HEK293 (cell line): ENCODE measurements around the gene HOGA1.
"Not testable (repeated sequence)": the region's sequence is repeated elsewhere in the genome, so short reads cannot be mapped to it uniquely, and the experiment has no call there.

Experiments
- CTCF ChIA-PET: fragments of 350-600 bp; formaldehyde crosslinking; extraction: SDS; loops from one replicate; lab custom pipeline; 2021; ENCODE audit warnings: antibody characterized with exemption; lab: Yijun Ruan, JAX
- POLR2A ChIA-PET: fragments of 300-600 bp; formaldehyde crosslinking; extraction: SDS; loops from one replicate; lab custom pipeline; 2020; ENCODE audit warnings: antibody characterized with exemption, inconsistent platforms; lab: Yijun Ruan, JAX
- H3K27ac ChIP-seq: fragments of 200-500 bp; sonication (Bioruptor generic); 2 replicates; pipeline ENCODE4 v1.5.1; 2014; ENCODE audit warnings: low read depth, low read length, control low read depth, inconsistent platforms; ENCODE audit errors: extremely low read depth
- H3K36me3 ChIP-seq, 2 experiments: fragments of 200-500 bp in 1 of 2; sonication (Bioruptor generic) in 1 of 2; 1 replicate in 1 of 2; 2 replicates in 1 of 2; pipeline ENCODE4 v1.5.1; 2014 to 2017; ENCODE audit warnings: inconsistent platforms in 2 of 2, low read length in 2 of 2; ENCODE audit not compliant: control insufficient read depth in 2 of 2, insufficient read depth in 1 of 2
- H3K4me1 ChIP-seq: fragments of 200-500 bp; sonication (Bioruptor generic); 2 replicates; pipeline ENCODE4 v1.5.1; 2014; ENCODE audit warnings: mild to moderate bottlenecking, low read length, inconsistent platforms; ENCODE audit not compliant: control insufficient read depth, insufficient read depth
- H3K4me3 ChIP-seq: 2 replicates; pipeline ENCODE4 v1.5.1; 2011; ENCODE audit warnings: low read depth, mild to moderate bottlenecking, control low read depth, low read length, moderate library complexity
- H3K9me3 ChIP-seq: fragments of 200-500 bp; sonication (Bioruptor generic); 2 replicates; pipeline ENCODE4 v1.5.1; 2014; ENCODE audit warnings: low read depth, low read length, inconsistent platforms; ENCODE audit not compliant: control insufficient read depth, insufficient read depth
- HOXA7 ChIP-seq: sonication (generic); formaldehyde crosslinking; IDR thresholded peaks from 2 replicates; pipeline ENCODE4 v1.8.1; 2022; ENCODE audit warnings: missing genetic modification reagents, borderline replicate concordance
- HOXC10 ChIP-seq: sonication (generic); formaldehyde crosslinking; IDR thresholded peaks from 2 replicates; pipeline ENCODE4 v1.8.1; 2023; ENCODE audit warnings: mild to moderate bottlenecking, missing genetic modification reagents
- IKZF3 ChIP-seq: fragments of 450-650 bp; IDR thresholded peaks from 2 replicates; pipeline ENCODE4 v1.5.0; 2018; ENCODE audit warnings: missing biosample characterization, mild to moderate bottlenecking, missing genetic modification characterization, moderate library complexity
- INSM2 ChIP-seq: fragments of 450-650 bp; formaldehyde crosslinking; IDR thresholded peaks from 2 replicates; pipeline ENCODE4 v1.5.1; 2016; ENCODE audit warnings: missing biosample characterization, missing genetic modification characterization
- KLF9 ChIP-seq: fragments of 450-650 bp; formaldehyde crosslinking; IDR thresholded peaks from 2 replicates; pipeline ENCODE4 v1.5.1; 2016; ENCODE audit warnings: missing biosample characterization, missing genetic modification characterization, low read depth
- YY2 ChIP-seq: fragments of 450-650 bp; formaldehyde crosslinking; IDR thresholded peaks from 2 replicates; pipeline ENCODE4 v1.5.1; 2016; ENCODE audit warnings: missing biosample characterization, missing genetic modification characterization
- ZBTB20 ChIP-seq: fragments of 450-650 bp; formaldehyde crosslinking; IDR thresholded peaks from 2 replicates; pipeline ENCODE4 v1.5.1; 2016; ENCODE audit warnings: missing biosample characterization, missing genetic modification characterization
- ZBTB21 ChIP-seq: fragments of 450-650 bp; formaldehyde crosslinking; IDR thresholded peaks from 2 replicates; pipeline ENCODE4 v1.5.1; 2017; ENCODE audit warnings: missing biosample characterization, missing genetic modification characterization
- ZFP37 ChIP-seq: fragments of 450-650 bp; formaldehyde crosslinking; IDR thresholded peaks from 2 replicates; pipeline ENCODE4 v1.5.1; 2016; ENCODE audit warnings: missing biosample characterization, missing genetic modification characterization
- ZNF148 ChIP-seq: fragments of 450-650 bp; formaldehyde crosslinking; IDR thresholded peaks from 2 replicates; pipeline ENCODE4 v1.5.0; 2017; ENCODE audit warnings: missing biosample characterization, missing genetic modification characterization, borderline replicate concordance
- ZNF155 ChIP-seq: fragments of 450-650 bp; formaldehyde crosslinking; IDR thresholded peaks from 2 replicates; pipeline ENCODE4 v1.5.1; 2016; ENCODE audit warnings: missing biosample characterization, missing genetic modification characterization
- ZNF16 ChIP-seq: fragments of 450-650 bp; formaldehyde crosslinking; IDR thresholded peaks from 2 replicates; pipeline ENCODE4 v1.5.1; 2016; ENCODE audit warnings: low read depth, missing biosample characterization, missing genetic modification characterization
- ZNF19 ChIP-seq: fragments of 450-650 bp; formaldehyde crosslinking; IDR thresholded peaks from 2 replicates; pipeline ENCODE4; 2016; ENCODE audit warnings: missing biosample characterization, missing genetic modification characterization, low read depth
- ZNF24 ChIP-seq: fragments of 450-650 bp; formaldehyde crosslinking; IDR thresholded peaks from 2 replicates; pipeline ENCODE4 v1.5.1; 2016; ENCODE audit warnings: missing biosample characterization, missing genetic modification characterization
- ZNF341 ChIP-seq: fragments of 450-650 bp; formaldehyde crosslinking; IDR thresholded peaks from 2 replicates; pipeline ENCODE4; 2016; ENCODE audit warnings: low read depth, missing biosample characterization, missing genetic modification characterization
- ZNF362 ChIP-seq: fragments of 450-650 bp; formaldehyde crosslinking; IDR thresholded peaks from 2 replicates; pipeline ENCODE4 v1.5.1; 2016; ENCODE audit warnings: missing biosample characterization, missing genetic modification characterization
- ZNF366 ChIP-seq: fragments of 450-650 bp; formaldehyde crosslinking; conservative IDR thresholded peaks from 2 replicates; pipeline ENCODE4 v1.5.1; 2016; ENCODE audit warnings: missing biosample characterization, missing genetic modification characterization
- ZNF394 ChIP-seq: fragments of 450-650 bp; formaldehyde crosslinking; IDR thresholded peaks from 2 replicates; pipeline ENCODE4 v1.5.1; 2016; ENCODE audit warnings: missing biosample characterization, missing genetic modification characterization, mild to moderate bottlenecking, moderate library complexity, borderline replicate concordance
- ZNF426 ChIP-seq: fragments of 450-650 bp; formaldehyde crosslinking; IDR thresholded peaks from 2 replicates; pipeline ENCODE4 v1.5.1; 2017; ENCODE audit warnings: missing biosample characterization, missing genetic modification characterization, mild to moderate bottlenecking, inconsistent platforms, moderate library complexity
- ZNF558 ChIP-seq: fragments of 450-650 bp; formaldehyde crosslinking; IDR thresholded peaks from 2 replicates; pipeline ENCODE4 v1.5.1; 2016; ENCODE audit warnings: missing biosample characterization, missing genetic modification characterization
- ZNF561 ChIP-seq: fragments of 450-650 bp; IDR thresholded peaks from 2 replicates; pipeline ENCODE4 v1.5.1; 2018; ENCODE audit warnings: missing biosample characterization, missing genetic modification characterization, borderline replicate concordance
- ZNF623 ChIP-seq: fragments of 450-650 bp; formaldehyde crosslinking; IDR thresholded peaks from 2 replicates; pipeline ENCODE4 v1.5.1; 2016; ENCODE audit warnings: missing biosample characterization, missing genetic modification characterization
- ZNF629 ChIP-seq: fragments of 450-650 bp; formaldehyde crosslinking; IDR thresholded peaks from 2 replicates; pipeline ENCODE4 v1.5.1; 2017; ENCODE audit warnings: missing biosample characterization, missing genetic modification characterization
- ZNF664 ChIP-seq: fragments of 450-650 bp; formaldehyde crosslinking; IDR thresholded peaks from 2 replicates; pipeline ENCODE4 v1.5.1; 2016; ENCODE audit warnings: missing biosample characterization, missing genetic modification characterization
- ZNF791 ChIP-seq: fragments of 450-650 bp; formaldehyde crosslinking; IDR thresholded peaks from 2 replicates; pipeline ENCODE4 v1.5.1; 2016; ENCODE audit warnings: missing biosample characterization, missing genetic modification characterization

HOGA1 gene

GRCh38 chr10:97574374-97575126 is 9.6 kb upstream of the HOGA1 start (continued):
- TF ChIP-seq IKZF3 (peak; percentile 17; the same call in 1 of the 2 replicates), ZNF426 (tag by site-specific recombination) (no peak), ZNF561 (tag by site-specific recombination) (no peak), ZNF16 (tag by site-specific recombination) (peak; percentile 46; the same call in 1 of the 2 replicates), ZNF629 (tag by site-specific recombination) (peak; percentile 33), ZNF366 (tag by site-specific recombination) (peak; percentile 73), INSM2 (tag by site-specific recombination) (0 out of 2 replicates have a peak, but pooled peaks have one; percentile 19), HOXC10 (CRISPR knock-in tag) (no peak)

GRCh38 chr10:97575127-97575668 is 9.0 kb upstream of the HOGA1 start:
- H3K9me3 ChIP-seq = no peaks in the 10 kb centered on the region
- TF ChIP-seq ZNF623 = no peak
- no peak for TF ChIP-seq ZNF791 (tag by site-specific recombination)
- no peak for TF ChIP-seq KLF9 (tag by site-specific recombination)
- TF ChIP-seq ZNF155 = no peak
- no peak for TF ChIP-seq YY2
- peak; percentile 87 for TF ChIP-seq ZNF24 (tag by site-specific recombination)
- TF ChIP-seq ZBTB20 (tag by site-specific recombination) = peak; percentile 67
- TF ChIP-seq HOXA7 = no peak
- TF ChIP-seq ZNF148 (tag by site-specific recombination) = no peak
- no peak overlapping the region for H3K4me3 ChIP-seq
- peaks cover 6% of the 10 kb centered on the region for H3K4me1 ChIP-seq
- POLR2A ChIA-PET = interaction anchor here (0.9 kb wide), 1 partner anchor 9 kb away, joined by 5 read pairs; the partner anchor contains the start of gene HOGA1
- peaks cover 0 to 3% of the 10 kb centered on the region in 2 experiments; a peak in 1 of 3 replicates for H3K36me3 ChIP-seq
- CTCF ChIA-PET = interaction anchor here (0.8 to 5.1 kb wide), 13 partner anchors 9 to 134 kb away, joined by 3 to 78 read pairs (median 4); partner anchors contain the start of gene HOGA1
- no peak overlapping the region for H3K27ac ChIP-seq

- H3K36me3 ChIP-seq, H3K9me3 ChIP-seq, H3K27ac ChIP-seq, POLR2A ChIA-PET, H3K4me1 ChIP-seq, H3K4me3 ChIP-seq: not testable (repeated sequence)
- CTCF ChIA-PET = interaction anchor here (0.6 to 2.7 kb wide), 5 partner anchors 16 to 216 kb away, joined by 3 to 12 read pairs (median 4); no protein-coding TSS in a partner anchor
- TF ChIP-seq ZFP37 (tag by site-specific recombination) = peak; percentile 83; the same call in 1 of the 2 replicates
- TF ChIP-seq ZNF558 = peak; percentile 79; the same call in 1 of the 2 replicates
- 0 out of 2 replicates have a peak, but pooled peaks have one; percentile 32 for TF ChIP-seq ZNF341 (tag by site-specific recombination)
- TF ChIP-seq ZNF426 (tag by site-specific recombination) = peak; percentile 95
- TF ChIP-seq ZNF24 (tag by site-specific recombination) = peak; percentile 36; the same call in 1 of the 2 replicates
- peak; percentile 86 for TF ChIP-seq ZNF623
- TF ChIP-seq ZNF362 (tag by site-specific recombination) = 0 out of 2 replicates have a peak, but pooled peaks have one; percentile 27
- peak; percentile 97 for TF ChIP-seq ZNF394
- TF ChIP-seq ZNF19 (tag by site-specific recombination) = 0 out of 2 replicates have a peak, but pooled peaks have one; percentile 38
- TF ChIP-seq ZNF664 (tag by site-specific recombination) = peak; percentile 85
- peak; percentile 54; the same call in 1 of the 2 replicates for TF ChIP-seq ZBTB21 (tag by site-specific recombination)
- TF ChIP-seq ZNF791 (tag by site-specific recombination) = 0 out of 2 replicates have a peak, but pooled peaks have one; percentile 27
These were observed 7.7 kb upstream of the HOGA1 start for GRCh38 chr10:97576487-97576886.
